HL-60 (cell line): ENCODE measurements around the gene GATA1.

Experiments
- DNase-seq, 2 experiments: peaks; one replicate each; pipeline ENCODE4 v3.0.0-alpha.2; 2010 to 2020; ENCODE audit warnings: low read depth in 1 of 2, low spot score in 1 of 2
- H3K27ac ChIP-seq: fragments of 250-450 bp; sonication (Bioruptor Pico); replicated peaks from 2 replicates; pipeline ENCODE4 v1.5.1; 2020; ENCODE audit warnings: mild to moderate bottlenecking, moderate library complexity
- H3K27me3 ChIP-seq: fragments of 250-450 bp; sonication (Bioruptor Pico); 2 replicates; pipeline ENCODE4 v1.5.1; 2021; ENCODE audit warnings: mild to moderate bottlenecking, moderate library complexity; ENCODE audit not compliant: insufficient read depth, poor library complexity, severe bottlenecking
- H3K4me3 ChIP-seq: replicated peaks from 2 replicates; pipeline ENCODE4 v1.5.1; 2011; ENCODE audit warnings: mild to moderate bottlenecking, control low read depth, low read length; ENCODE audit not compliant: insufficient read depth
- GABPA ChIP-seq: IDR thresholded peaks from 2 replicates; pipeline ENCODE4 v1.6.1; 2012; ENCODE audit warnings: low read depth
- POLR2AphosphoS5 ChIP-seq: IDR thresholded peaks from 2 replicates; pipeline ENCODE4 v1.6.1; 2012; ENCODE audit warnings: low read depth
- SPI1 ChIP-seq: IDR thresholded peaks from 2 replicates; pipeline ENCODE4 v1.6.1; 2012; ENCODE audit warnings: low read depth, mild to moderate bottlenecking, borderline replicate concordance
- TF ChIP-seq, protein P1 (sequence below): IDR thresholded peaks from 2 replicates; pipeline ENCODE4 v1.6.1; 2012; ENCODE audit warnings: low read depth; ENCODE audit not compliant: insufficient replicate concordance
- TF ChIP-seq, protein P2 (sequence below): IDR thresholded peaks from one replicate; pipeline ENCODE4 v1.5.1; 2011; ENCODE audit warnings: low read length, control low read depth, inconsistent platforms; ENCODE audit not compliant: insufficient read depth

GATA1 gene

DNA sequence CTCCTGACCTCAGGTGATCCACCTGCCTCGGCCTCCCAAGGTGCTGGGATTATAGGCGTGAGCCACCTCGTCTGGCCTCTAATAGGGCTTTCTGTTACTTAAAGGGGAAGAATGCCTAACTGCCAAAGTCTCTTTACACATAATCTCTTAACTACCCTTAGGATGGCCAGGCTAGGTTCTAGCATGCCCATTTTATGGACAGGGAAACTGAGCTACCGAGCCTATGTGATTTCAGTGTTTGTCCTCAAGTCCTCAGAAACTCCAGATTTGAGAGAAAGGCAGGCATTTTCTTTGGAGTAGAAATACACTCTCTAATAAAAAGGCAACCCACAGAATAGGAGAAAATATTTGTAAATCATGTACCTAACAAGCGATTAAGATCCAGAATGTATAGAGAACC lies 37.2 kb upstream of the GATA1 start:
- no peak overlapping the region for H3K4me3 ChIP-seq
- TF ChIP-seq GABPA (no peak), POLR2AphosphoS5 (no peak), SPI1 (no peak)
- TF ChIP-seq, protein P1, sequence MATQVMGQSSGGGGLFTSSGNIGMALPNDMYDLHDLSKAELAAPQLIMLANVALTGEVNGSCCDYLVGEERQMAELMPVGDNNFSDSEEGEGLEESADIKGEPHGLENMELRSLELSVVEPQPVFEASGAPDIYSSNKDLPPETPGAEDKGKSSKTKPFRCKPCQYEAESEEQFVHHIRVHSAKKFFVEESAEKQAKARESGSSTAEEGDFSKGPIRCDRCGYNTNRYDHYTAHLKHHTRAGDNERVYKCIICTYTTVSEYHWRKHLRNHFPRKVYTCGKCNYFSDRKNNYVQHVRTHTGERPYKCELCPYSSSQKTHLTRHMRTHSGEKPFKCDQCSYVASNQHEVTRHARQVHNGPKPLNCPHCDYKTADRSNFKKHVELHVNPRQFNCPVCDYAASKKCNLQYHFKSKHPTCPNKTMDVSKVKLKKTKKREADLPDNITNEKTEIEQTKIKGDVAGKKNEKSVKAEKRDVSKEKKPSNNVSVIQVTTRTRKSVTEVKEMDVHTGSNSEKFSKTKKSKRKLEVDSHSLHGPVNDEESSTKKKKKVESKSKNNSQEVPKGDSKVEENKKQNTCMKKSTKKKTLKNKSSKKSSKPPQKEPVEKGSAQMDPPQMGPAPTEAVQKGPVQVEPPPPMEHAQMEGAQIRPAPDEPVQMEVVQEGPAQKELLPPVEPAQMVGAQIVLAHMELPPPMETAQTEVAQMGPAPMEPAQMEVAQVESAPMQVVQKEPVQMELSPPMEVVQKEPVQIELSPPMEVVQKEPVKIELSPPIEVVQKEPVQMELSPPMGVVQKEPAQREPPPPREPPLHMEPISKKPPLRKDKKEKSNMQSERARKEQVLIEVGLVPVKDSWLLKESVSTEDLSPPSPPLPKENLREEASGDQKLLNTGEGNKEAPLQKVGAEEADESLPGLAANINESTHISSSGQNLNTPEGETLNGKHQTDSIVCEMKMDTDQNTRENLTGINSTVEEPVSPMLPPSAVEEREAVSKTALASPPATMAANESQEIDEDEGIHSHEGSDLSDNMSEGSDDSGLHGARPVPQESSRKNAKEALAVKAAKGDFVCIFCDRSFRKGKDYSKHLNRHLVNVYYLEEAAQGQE, result no peak
- TF ChIP-seq, protein P2, sequence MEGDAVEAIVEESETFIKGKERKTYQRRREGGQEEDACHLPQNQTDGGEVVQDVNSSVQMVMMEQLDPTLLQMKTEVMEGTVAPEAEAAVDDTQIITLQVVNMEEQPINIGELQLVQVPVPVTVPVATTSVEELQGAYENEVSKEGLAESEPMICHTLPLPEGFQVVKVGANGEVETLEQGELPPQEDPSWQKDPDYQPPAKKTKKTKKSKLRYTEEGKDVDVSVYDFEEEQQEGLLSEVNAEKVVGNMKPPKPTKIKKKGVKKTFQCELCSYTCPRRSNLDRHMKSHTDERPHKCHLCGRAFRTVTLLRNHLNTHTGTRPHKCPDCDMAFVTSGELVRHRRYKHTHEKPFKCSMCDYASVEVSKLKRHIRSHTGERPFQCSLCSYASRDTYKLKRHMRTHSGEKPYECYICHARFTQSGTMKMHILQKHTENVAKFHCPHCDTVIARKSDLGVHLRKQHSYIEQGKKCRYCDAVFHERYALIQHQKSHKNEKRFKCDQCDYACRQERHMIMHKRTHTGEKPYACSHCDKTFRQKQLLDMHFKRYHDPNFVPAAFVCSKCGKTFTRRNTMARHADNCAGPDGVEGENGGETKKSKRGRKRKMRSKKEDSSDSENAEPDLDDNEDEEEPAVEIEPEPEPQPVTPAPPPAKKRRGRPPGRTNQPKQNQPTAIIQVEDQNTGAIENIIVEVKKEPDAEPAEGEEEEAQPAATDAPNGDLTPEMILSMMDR, result no peak
- no peak overlapping the region for H3K27ac ChIP-seq
- H3K27me3 ChIP-seq, result no peaks in the 10 kb centered on the region
- DNase-seq, result no peak

DNA sequence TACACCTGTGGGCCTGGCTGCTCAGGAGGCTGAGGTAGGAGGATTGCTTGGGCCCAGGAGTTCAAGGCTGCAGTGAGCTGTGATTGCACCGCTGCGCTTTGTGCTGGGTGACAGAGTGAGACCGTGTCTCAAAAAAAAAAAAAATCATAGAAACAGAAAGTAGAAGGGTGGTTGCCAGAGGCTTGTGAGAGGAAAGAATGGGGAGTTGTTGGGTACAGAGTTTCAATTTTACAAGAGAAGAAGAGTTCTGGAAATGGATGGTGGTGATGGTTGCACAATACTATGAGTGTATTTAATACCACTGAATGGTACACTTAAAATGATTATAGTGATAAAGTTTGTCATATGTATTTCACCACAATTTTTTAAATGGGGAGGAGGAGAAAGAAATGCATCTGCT lies 35.0 kb upstream of the GATA1 start:
- no peak for DNase-seq
- TF ChIP-seq, protein P1, result no peak
- TF ChIP-seq SPI1 (no peak), POLR2AphosphoS5 (no peak), GABPA (no peak)
- TF ChIP-seq, protein P2, result no peak
- Histone ChIP-seq H3K27me3 (no peaks in the 10 kb centered on the region), H3K4me3 (no peak overlapping the region), H3K27ac (no peak overlapping the region)

DNA sequence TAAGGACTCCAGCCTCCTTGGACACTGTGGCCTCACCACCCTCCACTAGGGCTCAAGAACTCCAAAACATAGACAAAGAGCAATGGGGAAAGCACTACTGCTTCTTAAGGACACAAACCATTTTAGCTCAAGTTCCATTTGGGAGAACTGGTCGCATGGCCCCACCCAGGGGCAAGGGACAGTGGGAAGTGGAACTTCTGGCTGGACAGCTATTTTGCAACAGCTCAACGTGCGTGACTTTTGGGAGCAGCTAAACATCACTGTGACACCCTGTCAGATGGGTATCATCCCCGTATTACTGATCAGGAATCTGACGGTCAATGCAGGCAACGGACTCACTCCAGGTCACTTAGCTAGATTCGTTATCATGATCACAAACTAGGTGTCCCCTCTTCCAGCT lies 33.9 kb upstream of the GATA1 start:
- TF ChIP-seq SPI1 (no peak), POLR2AphosphoS5 (no peak), GABPA (no peak)
- TF ChIP-seq, protein P2, result no peak
- TF ChIP-seq, protein P1, result no peak
- H3K27ac ChIP-seq, result no peak overlapping the region
- DNase-seq, result no peak
- H3K4me3 ChIP-seq, result no peak overlapping the region
- no peaks in the 10 kb centered on the region for H3K27me3 ChIP-seq
